ENCODE results near the gene COLGALT1. TPM values are rescaled to one million over a fixed set of nuclear protein-coding genes. Genes with fewer than 3 reads are reported as not detected.

Gene COLGALT1
- total and polyA plus RNA-seq, 10 of the 15 experiments (the other 5 are each of a cell fraction or from before 2014, with no cell fraction given), result 1.2 to 78.8 (median 29.8) TPM

DNA sequence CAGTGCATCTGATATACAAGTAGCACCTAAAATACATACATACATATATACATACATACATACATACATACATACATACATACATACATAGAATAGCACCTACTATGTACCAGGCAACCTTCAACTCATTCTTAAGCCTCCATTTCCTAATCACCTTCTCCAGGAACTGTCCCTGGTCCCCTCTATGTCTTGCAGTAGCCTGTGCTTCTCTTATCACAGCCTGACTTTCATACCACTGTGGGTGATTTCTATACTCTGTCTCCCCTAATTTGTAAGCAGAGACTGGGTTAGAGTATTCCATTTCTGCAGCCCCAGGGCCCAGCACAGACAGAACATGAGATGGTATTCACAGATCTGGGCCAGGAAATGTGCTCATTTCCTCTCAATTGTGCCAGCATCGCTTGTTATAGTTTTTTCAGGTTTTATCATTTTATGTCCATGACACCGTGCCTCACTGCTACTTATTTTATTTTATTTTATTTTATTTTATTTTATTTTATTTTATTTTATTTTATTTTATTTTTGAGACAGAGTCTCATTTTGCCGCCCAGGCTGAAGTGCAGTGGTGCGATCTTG is 14.2 kb upstream of the COLGALT1 start (continued):
- TF ChIP-seq HCFC1 (IDR thresholded peaks at IDR 0.05; ENCODE audit: low read length) (no peak), TCF3 (IDR thresholded peaks at IDR 0.05; ENCODE audit: borderline replicate concordance, insufficient read depth, low read depth, low read length) (no peak), BMI1 (IDR thresholded peaks at IDR 0.05; ENCODE audit: borderline replicate concordance) (no peak), ZNF384 (IDR thresholded peaks at IDR 0.05; ENCODE audit: borderline replicate concordance, low read depth, low read length) (no peak), KLF5 (IDR thresholded peaks at IDR 0.05; ENCODE audit: partially characterized antibody) (no peak)
- TF ChIP-seq, protein P1, sequence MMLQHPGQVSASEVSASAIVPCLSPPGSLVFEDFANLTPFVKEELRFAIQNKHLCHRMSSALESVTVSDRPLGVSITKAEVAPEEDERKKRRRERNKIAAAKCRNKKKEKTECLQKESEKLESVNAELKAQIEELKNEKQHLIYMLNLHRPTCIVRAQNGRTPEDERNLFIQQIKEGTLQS (IDR thresholded peaks at IDR 0.05; ENCODE audit: borderline replicate concordance, extremely low read depth, low read depth, low read length), result no peak
- TF ChIP-seq, protein P2, sequence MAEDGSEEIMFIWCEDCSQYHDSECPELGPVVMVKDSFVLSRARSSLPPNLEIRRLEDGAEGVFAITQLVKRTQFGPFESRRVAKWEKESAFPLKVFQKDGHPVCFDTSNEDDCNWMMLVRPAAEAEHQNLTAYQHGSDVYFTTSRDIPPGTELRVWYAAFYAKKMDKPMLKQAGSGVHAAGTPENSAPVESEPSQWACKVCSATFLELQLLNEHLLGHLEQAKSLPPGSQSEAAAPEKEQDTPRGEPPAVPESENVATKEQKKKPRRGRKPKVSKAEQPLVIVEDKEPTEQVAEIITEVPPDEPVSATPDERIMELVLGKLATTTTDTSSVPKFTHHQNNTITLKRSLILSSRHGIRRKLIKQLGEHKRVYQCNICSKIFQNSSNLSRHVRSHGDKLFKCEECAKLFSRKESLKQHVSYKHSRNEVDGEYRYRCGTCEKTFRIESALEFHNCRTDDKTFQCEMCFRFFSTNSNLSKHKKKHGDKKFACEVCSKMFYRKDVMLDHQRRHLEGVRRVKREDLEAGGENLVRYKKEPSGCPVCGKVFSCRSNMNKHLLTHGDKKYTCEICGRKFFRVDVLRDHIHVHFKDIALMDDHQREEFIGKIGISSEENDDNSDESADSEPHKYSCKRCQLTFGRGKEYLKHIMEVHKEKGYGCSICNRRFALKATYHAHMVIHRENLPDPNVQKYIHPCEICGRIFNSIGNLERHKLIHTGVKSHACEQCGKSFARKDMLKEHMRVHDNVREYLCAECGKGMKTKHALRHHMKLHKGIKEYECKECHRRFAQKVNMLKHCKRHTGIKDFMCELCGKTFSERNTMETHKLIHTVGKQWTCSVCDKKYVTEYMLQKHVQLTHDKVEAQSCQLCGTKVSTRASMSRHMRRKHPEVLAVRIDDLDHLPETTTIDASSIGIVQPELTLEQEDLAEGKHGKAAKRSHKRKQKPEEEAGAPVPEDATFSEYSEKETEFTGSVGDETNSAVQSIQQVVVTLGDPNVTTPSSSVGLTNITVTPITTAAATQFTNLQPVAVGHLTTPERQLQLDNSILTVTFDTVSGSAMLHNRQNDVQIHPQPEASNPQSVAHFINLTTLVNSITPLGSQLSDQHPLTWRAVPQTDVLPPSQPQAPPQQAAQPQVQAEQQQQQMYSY (CRISPR knock-in tag; IDR thresholded peaks at IDR 0.05), result no peak

DNA sequence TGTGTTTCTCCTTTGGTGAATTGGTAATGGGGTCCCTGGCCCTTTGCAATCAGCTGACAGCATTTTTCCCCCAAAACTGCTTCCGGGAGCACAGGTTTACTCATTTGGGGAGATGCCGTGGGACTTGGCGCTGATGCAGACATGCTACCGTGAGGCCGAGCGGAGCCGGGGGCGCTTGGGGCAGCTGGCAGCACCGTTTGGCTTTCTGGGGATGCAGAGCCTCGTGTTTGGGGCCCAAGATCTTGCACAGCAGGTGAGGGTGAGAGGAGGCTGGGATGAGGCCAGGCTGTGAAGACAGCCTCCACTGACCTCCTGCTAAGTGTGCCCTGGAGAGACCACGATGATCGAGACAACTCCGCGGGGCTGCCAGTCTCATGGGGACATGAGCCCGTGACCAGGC is 13.4 kb upstream of the COLGALT1 start:
- in situ Hi-C loops (cut with MboI) (no loop called here), intact Hi-C loops (cut with micrococcal nuclease; ENCODE audit: unreplicated experiment) (no loop called here)
- ATAC-seq (no peak), FAIRE-seq (no peak), DNase-seq (ENCODE audit: low read depth, low spot score) (no peak)
- ChIA-PET SMC1A (ENCODE audit: uncharacterized antibody, unreplicated experiment) (no interaction called here), RAD21 (ENCODE audit: unreplicated experiment) (no interaction called here), CTCF (interaction anchor here (0.6 kb wide), 1 partner anchor 10 kb away, joined by 3 read pairs; no protein-coding TSS in a partner anchor), POLR2A (no interaction called here)
- Histone ChIP-seq H3K79me2 (ENCODE audit: control insufficient read depth, insufficient read depth, low read length) (no peaks in the 10 kb centered on the region), H3K9me3 (replicated peaks; ENCODE audit: control insufficient read depth, insufficient read depth, low read length) (no peaks in the 10 kb centered on the region; the same call in 2 of the 3 replicates), H4K20me1 (ENCODE audit: control insufficient read depth, insufficient read depth) (no peaks in the 10 kb centered on the region), H3K36me3 (ENCODE audit: control insufficient read depth in 2 of 2, insufficient read depth in 2 of 2, low read length in 1 of 2) (no peaks in the 10 kb centered on the region), H3K27me3 (replicated peaks in 1 of 2; ENCODE audit: control insufficient read depth in 2 of 2, insufficient read depth in 2 of 2, low read length in 1 of 2) (no peaks in the 10 kb centered on the region), H3K9ac (ENCODE audit: control insufficient read depth, insufficient read depth, low read length) (no peak overlapping the region), H2AFZ (ENCODE audit: control insufficient read depth, low read depth, low read length) (no peak overlapping the region), H3K4me3 (no peak overlapping the region), H3K4me2 (ENCODE audit: control insufficient read depth, insufficient read depth) (no peak overlapping the region), H3K27ac (ENCODE audit: control insufficient read depth, insufficient read depth) (no peak overlapping the region), H3K4me1 (ENCODE audit: control insufficient read depth, insufficient read depth, low read length) (peaks cover 16% of the 10 kb centered on the region)
- WGBS (ENCODE audit: insufficient coverage, insufficient replicate concordance, low lambda C conversion rate, missing lambda C conversion rate), result 92% methylated on average over 15 of the region's 15 CpGs
- no TSS peak for BruUV-seq (replicated peaks)
- TF ChIP-seq GABPA (IDR thresholded peaks at IDR 0.05; ENCODE audit: low read depth), result no peak
- no peak for TF ChIP-seq ZNF622 (IDR thresholded peaks at IDR 0.05)
- TF ChIP-seq, protein P3, sequence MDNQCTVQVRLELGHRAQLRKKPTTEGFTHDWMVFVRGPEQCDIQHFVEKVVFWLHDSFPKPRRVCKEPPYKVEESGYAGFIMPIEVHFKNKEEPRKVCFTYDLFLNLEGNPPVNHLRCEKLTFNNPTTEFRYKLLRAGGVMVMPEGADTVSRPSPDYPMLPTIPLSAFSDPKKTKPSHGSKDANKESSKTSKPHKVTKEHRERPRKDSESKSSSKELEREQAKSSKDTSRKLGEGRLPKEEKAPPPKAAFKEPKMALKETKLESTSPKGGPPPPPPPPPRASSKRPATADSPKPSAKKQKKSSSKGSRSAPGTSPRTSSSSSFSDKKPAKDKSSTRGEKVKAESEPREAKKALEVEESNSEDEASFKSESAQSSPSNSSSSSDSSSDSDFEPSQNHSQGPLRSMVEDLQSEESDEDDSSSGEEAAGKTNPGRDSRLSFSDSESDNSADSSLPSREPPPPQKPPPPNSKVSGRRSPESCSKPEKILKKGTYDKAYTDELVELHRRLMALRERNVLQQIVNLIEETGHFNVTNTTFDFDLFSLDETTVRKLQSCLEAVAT (IDR thresholded peaks at IDR 0.05), result no peak
- no peak for TF ChIP-seq RAD21 (IDR thresholded peaks at IDR 0.05; ENCODE audit: insufficient read depth, low read depth, low read length)
- no peak for TF ChIP-seq HDAC6 (IDR thresholded peaks at IDR 0.05; ENCODE audit: unreplicated experiment)
- TF ChIP-seq YY1 (IDR thresholded peaks at IDR 0.05; ENCODE audit: low read depth, low read length), result no peak

All from GM12878 (cell line).